MM.1S (cell line): ENCODE data around the gene MACROD2.

Experiments
- DNase-seq: peaks from one replicate; pipeline ENCODE4 v3.0.0-alpha.2; 2015
- H2AFZ ChIP-seq: fragments of 300-600 bp; sonication (generic); 2 replicates; pipeline ENCODE4 v1.6.0; 2016; ENCODE audit warnings: antibody characterized with exemption, low read length
- H3F3A ChIP-seq: fragments of 300-600 bp; sonication (generic); 2 replicates; pipeline ENCODE4 v1.6.1; 2016; ENCODE audit warnings: mild to moderate bottlenecking, antibody characterized with exemption, low read length, moderate library complexity, mixed read lengths; ENCODE audit not compliant: insufficient read depth
- H3K27ac ChIP-seq: fragments of 300-600 bp; sonication (generic); 2 replicates; pipeline ENCODE4 v1.5.1; 2016; ENCODE audit warnings: mild to moderate bottlenecking, low read length
- H3K27me3 ChIP-seq: fragments of 300-600 bp; sonication (generic); replicated peaks from 2 replicates; pipeline ENCODE4 v1.6.0; 2016; ENCODE audit warnings: low read length; ENCODE audit not compliant: insufficient read depth
- H3K36me3 ChIP-seq: fragments of 300-600 bp; sonication (generic); replicated peaks from 2 replicates; pipeline ENCODE4 v1.6.1; 2016; ENCODE audit warnings: mild to moderate bottlenecking, low read length, mixed read lengths; ENCODE audit not compliant: insufficient read depth
- H3K4me1 ChIP-seq: fragments of 300-600 bp; sonication (generic); 2 replicates; pipeline ENCODE4 v1.6.1; 2016; ENCODE audit warnings: low read length, mixed read lengths
- H3K4me2 ChIP-seq: fragments of 300-600 bp; sonication (generic); 2 replicates; pipeline ENCODE4 v1.6.0; 2016; ENCODE audit warnings: low read depth, low read length
- H3K4me3 ChIP-seq: fragments of 300-600 bp; sonication (generic); 2 replicates; pipeline ENCODE4 v1.5.1; 2016; ENCODE audit warnings: low read length, mixed read lengths
- H3K79me2 ChIP-seq: fragments of 300-600 bp; sonication (generic); 2 replicates; pipeline ENCODE4 v1.6.1; 2016; ENCODE audit warnings: mixed run types, low read length, mixed read lengths
- H3K9ac ChIP-seq: fragments of 300-600 bp; sonication (generic); 2 replicates; pipeline ENCODE4 v1.6.1; 2016; ENCODE audit warnings: low read length, mixed read lengths
- H3K9me2 ChIP-seq: fragments of 300-600 bp; sonication (generic); replicated peaks from 2 replicates; pipeline ENCODE4 v1.6.1; 2016; ENCODE audit warnings: mild to moderate bottlenecking, low read length, mixed read lengths; ENCODE audit not compliant: insufficient read depth
- H3K9me3 ChIP-seq: fragments of 300-600 bp; sonication (generic); replicated peaks from 2 replicates; pipeline ENCODE4 v1.6.1; 2016; ENCODE audit warnings: mild to moderate bottlenecking, low read length, mixed read lengths; ENCODE audit not compliant: insufficient read depth
- H4K20me1 ChIP-seq: fragments of 300-600 bp; sonication (generic); 2 replicates; pipeline ENCODE4 v1.6.1; 2016; ENCODE audit warnings: mild to moderate bottlenecking, low read length, moderate library complexity, mixed read lengths; ENCODE audit not compliant: insufficient read depth
- CTCF ChIP-seq: fragments of 300-600 bp; sonication (generic); IDR thresholded peaks from 2 replicates; pipeline ENCODE4 v1.5.1; 2016; ENCODE audit warnings: antibody characterized with exemption, low read length, mixed read lengths
- EZH2 ChIP-seq: fragments of 300-600 bp; sonication (generic); optimal IDR thresholded peaks from 2 replicates; pipeline ENCODE3; 2017; ENCODE audit warnings: low read depth, mild to moderate bottlenecking, antibody characterized with exemption, low read length, mixed read lengths
- EZH2phosphoT487 ChIP-seq: fragments of 300-600 bp; sonication (generic); IDR thresholded peaks from 2 replicates; pipeline ENCODE4 v1.6.1; 2018; ENCODE audit warnings: antibody characterized with exemption, low read length

Gene MACROD2

GRCh38 chr20:14295238-14295637 lies 299.9 kb downstream of the MACROD2 start:
- TF ChIP-seq EZH2 (no peak), CTCF (no peak), EZH2phosphoT487 (no peak)
- Histone ChIP-seq H3K4me3 (no peak overlapping the region), H3K27me3 (no peaks in the 10 kb centered on the region), H3K27ac (no peak overlapping the region), H3K36me3 (no peaks in the 10 kb centered on the region), H4K20me1 (no peaks in the 10 kb centered on the region), H2AFZ (no peak overlapping the region), H3K9ac (no peak overlapping the region), H3K9me3 (no peaks in the 10 kb centered on the region), H3K9me2 (no peaks in the 10 kb centered on the region), H3F3A (no peaks in the 10 kb centered on the region), H3K79me2 (no peaks in the 10 kb centered on the region), H3K4me1 (no peaks in the 10 kb centered on the region), H3K4me2 (no peak overlapping the region)
- DNase-seq: no peak

GRCh38 chr20:14295770-14296309 lies 300.5 kb downstream of the MACROD2 start:
- no peak for DNase-seq
- Histone ChIP-seq H3K9me2 (no peaks in the 10 kb centered on the region), H3K4me1 (no peaks in the 10 kb centered on the region), H2AFZ (no peak overlapping the region), H3K9me3 (no peaks in the 10 kb centered on the region), H3K79me2 (no peaks in the 10 kb centered on the region), H3K4me2 (no peak overlapping the region), H3K27ac (no peak overlapping the region), H3K36me3 (no peaks in the 10 kb centered on the region), H3K4me3 (no peak overlapping the region), H3K27me3 (no peaks in the 10 kb centered on the region), H3K9ac (no peak overlapping the region), H4K20me1 (no peaks in the 10 kb centered on the region), H3F3A (no peaks in the 10 kb centered on the region)
- TF ChIP-seq EZH2phosphoT487: no peak

- DNase-seq: no peak
- no peaks in the 10 kb centered on the region for H3K36me3 ChIP-seq
- H4K20me1 ChIP-seq: no peaks in the 10 kb centered on the region
- no peaks in the 10 kb centered on the region for H3K4me1 ChIP-seq
- H3K79me2 ChIP-seq: no peaks in the 10 kb centered on the region
- no peak overlapping the region for H3K4me2 ChIP-seq
- no peak overlapping the region for H2AFZ ChIP-seq
- H3F3A ChIP-seq: no peaks in the 10 kb centered on the region
- TF ChIP-seq CTCF (no peak), EZH2 (no peak), EZH2phosphoT487 (no peak)
- no peak overlapping the region for H3K4me3 ChIP-seq
- no peaks in the 10 kb centered on the region for H3K9me2 ChIP-seq
- no peaks in the 10 kb centered on the region for H3K9me3 ChIP-seq
- H3K9ac ChIP-seq: no peak overlapping the region
- no peak overlapping the region for H3K27ac ChIP-seq
- no peaks in the 10 kb centered on the region for H3K27me3 ChIP-seq
Observed at GRCh38 chr20:14299831-14300230, 304.5 kb downstream of the MACROD2 start.

GRCh38 chr20:14303106-14303505 lies 307.8 kb downstream of the MACROD2 start:
- DNase-seq: no peak
- no peaks in the 10 kb centered on the region for H3K79me2 ChIP-seq
- no peak overlapping the region for H3K9ac ChIP-seq
- no peaks in the 10 kb centered on the region for H3K9me3 ChIP-seq
- no peaks in the 10 kb centered on the region for H3K36me3 ChIP-seq
- H3K4me3 ChIP-seq: no peak overlapping the region
- H4K20me1 ChIP-seq: no peaks in the 10 kb centered on the region
- no peak for TF ChIP-seq EZH2
- no peak for TF ChIP-seq EZH2phosphoT487
- TF ChIP-seq CTCF: no peak
- H3K9me2 ChIP-seq: no peaks in the 10 kb centered on the region
- no peaks in the 10 kb centered on the region for H3K27me3 ChIP-seq
- H3F3A ChIP-seq: no peaks in the 10 kb centered on the region
- H3K4me2 ChIP-seq: no peak overlapping the region
- no peaks in the 10 kb centered on the region for H3K4me1 ChIP-seq
- H2AFZ ChIP-seq: no peak overlapping the region
- no peak overlapping the region for H3K27ac ChIP-seq
